AG09309 (cell line): ENCODE results near the gene EP400.

Experiments used
- DNase-seq: peaks from one replicate; pipeline ENCODE4 v3.0.0-alpha.2; 2010; ENCODE audit warnings: low read depth
- H3K4me3 ChIP-seq: 2 replicates; pipeline ENCODE4 v1.5.1; 2011; ENCODE audit warnings: mild to moderate bottlenecking, low read depth, low read length, moderate library complexity; ENCODE audit not compliant: control insufficient read depth
- CTCF ChIP-seq: IDR thresholded peaks from 2 replicates; pipeline ENCODE4 v1.5.1; 2011; ENCODE audit warnings: mild to moderate bottlenecking, low read depth, low read length, inconsistent platforms; ENCODE audit not compliant: insufficient read depth, control insufficient read depth; ENCODE audit errors: missing control alignments

The EP400 gene

GRCh38 chr12:131905081-131905629 is 44.6 kb upstream of the EP400 start:
- no peak for DNase-seq
- no peak for TF ChIP-seq CTCF
- H3K4me3 ChIP-seq, result no peak overlapping the region

GRCh38 chr12:131905630-131906091 is 44.1 kb upstream of the EP400 start:
- no peak for DNase-seq
- TF ChIP-seq CTCF, result no peak
- H3K4me3 ChIP-seq, result no peak overlapping the region

- no peak overlapping the region for H3K4me3 ChIP-seq
- DNase-seq, result no peak
- TF ChIP-seq CTCF, result no peak
Observed at GRCh38 chr12:131907379-131908091, 42.2 kb upstream of the EP400 start.

GRCh38 chr12:131908092-131909080 is 41.4 kb upstream of the EP400 start:
- no peak for TF ChIP-seq CTCF
- no peak overlapping the region for H3K4me3 ChIP-seq

GRCh38 chr12:131909081-131909751 is 40.5 kb upstream of the EP400 start:
- no peak for TF ChIP-seq CTCF
- DNase-seq, result no peak
- H3K4me3 ChIP-seq, result no peak overlapping the region

More at GRCh38 chr12:131908092-131909080, 41.4 kb upstream of the EP400 start:
- no peak for DNase-seq

- DNase-seq, result no peak
Observed at GRCh38 chr12:131909752-131910219, 40.0 kb upstream of the EP400 start.

More at GRCh38 chr12:131909752-131910219, 40.0 kb upstream of the EP400 start:
- TF ChIP-seq CTCF, result no peak
- no peak overlapping the region for H3K4me3 ChIP-seq
